Thyroid gland (tissue), 4 donors: ENCODE measurements around the gene SLAMF6. TPM values are rescaled to one million over a fixed set of nuclear protein-coding genes. Genes with fewer than 3 reads are reported as not detected.

ENCODE experiments used
- DNase-seq, 2 donors: peaks; one replicate each; pipeline ENCODE4 v3.0.0-alpha.2; 2019
- H3K27ac ChIP-seq, 3 donors: fragments of 200-600 bp; sonication (generic); 1 replicate in 2 of 3; 2 replicates in 1 of 3; pipeline ENCODE4 v1.5.1; 2016 to 2019; ENCODE audit warnings: mild to moderate bottlenecking in 1 of 3, moderate library complexity in 1 of 3
- H3K27me3 ChIP-seq: fragments of 200-600 bp; sonication (generic); one replicate; pipeline ENCODE4 v1.5.1; 2019
- H3K36me3 ChIP-seq, 2 donors: fragments of 200-600 bp; sonication (generic); one replicate each; pipeline ENCODE4 v1.5.1; 2016 to 2019
- H3K4me1 ChIP-seq, 2 donors: fragments of 200-600 bp; sonication (generic); one replicate each; pipeline ENCODE4 v1.5.1; 2017 to 2019
- H3K4me3 ChIP-seq, 3 donors: fragments of 200-600 bp; sonication (generic); replicated peaks in 1 of 3; 1 replicate in 2 of 3; 2 replicates in 1 of 3; pipeline ENCODE4 v1.5.1; 2016; ENCODE audit warnings: mild to moderate bottlenecking in 1 of 3
- H3K9me3 ChIP-seq: fragments of 200-600 bp; sonication (generic); one replicate; pipeline ENCODE4 v1.5.1; 2017
- POLR2A ChIP-seq, 2 donors: fragments of 450-650 bp; IDR thresholded peaks; one replicate each; pipeline ENCODE4 v1.6.1; 2017; ENCODE audit warnings: antibody characterized with exemption in 2 of 2, mild to moderate bottlenecking in 2 of 2, moderate library complexity in 1 of 2
- WGBS, 2 donors: methylation state at CpG; one replicate each; pipeline ENCODE4 v1.1.5; 2017; 5-methylcytosine and 5-hydroxymethylcytosine counted together
- intact Hi-C: fragments of 100-400 bp; cut with DNase I; formaldehyde crosslinking; loops from one replicate; pipeline ENCODE4 v1.15.1; 2023
- total RNA-seq, 4 donors: library from RNA; depleted of rRNA; stranded (reverse); fragments of >200 nt; gene quantifications; one replicate each; pipeline ENCODE4 v1.2.3, GENCODE V29; 2016
- TF ChIP-seq, protein P1 (sequence below), 6 experiments: fragments of 200-600 bp in 3 of 6; fragments of 450-650 bp in 3 of 6; sonication (generic) in 3 of 6; IDR thresholded peaks; one replicate each; pipeline ENCODE4 v1.5.1; 2016 to 2019; ENCODE audit warnings: antibody characterized with exemption in 6 of 6, mild to moderate bottlenecking in 2 of 6, inconsistent platforms in 1 of 6, moderate library complexity in 1 of 6

Gene SLAMF6
- total RNA-seq, 4 donors from 2014 or later = 1.3 to 3.6 (median 1.7) TPM

DNA sequence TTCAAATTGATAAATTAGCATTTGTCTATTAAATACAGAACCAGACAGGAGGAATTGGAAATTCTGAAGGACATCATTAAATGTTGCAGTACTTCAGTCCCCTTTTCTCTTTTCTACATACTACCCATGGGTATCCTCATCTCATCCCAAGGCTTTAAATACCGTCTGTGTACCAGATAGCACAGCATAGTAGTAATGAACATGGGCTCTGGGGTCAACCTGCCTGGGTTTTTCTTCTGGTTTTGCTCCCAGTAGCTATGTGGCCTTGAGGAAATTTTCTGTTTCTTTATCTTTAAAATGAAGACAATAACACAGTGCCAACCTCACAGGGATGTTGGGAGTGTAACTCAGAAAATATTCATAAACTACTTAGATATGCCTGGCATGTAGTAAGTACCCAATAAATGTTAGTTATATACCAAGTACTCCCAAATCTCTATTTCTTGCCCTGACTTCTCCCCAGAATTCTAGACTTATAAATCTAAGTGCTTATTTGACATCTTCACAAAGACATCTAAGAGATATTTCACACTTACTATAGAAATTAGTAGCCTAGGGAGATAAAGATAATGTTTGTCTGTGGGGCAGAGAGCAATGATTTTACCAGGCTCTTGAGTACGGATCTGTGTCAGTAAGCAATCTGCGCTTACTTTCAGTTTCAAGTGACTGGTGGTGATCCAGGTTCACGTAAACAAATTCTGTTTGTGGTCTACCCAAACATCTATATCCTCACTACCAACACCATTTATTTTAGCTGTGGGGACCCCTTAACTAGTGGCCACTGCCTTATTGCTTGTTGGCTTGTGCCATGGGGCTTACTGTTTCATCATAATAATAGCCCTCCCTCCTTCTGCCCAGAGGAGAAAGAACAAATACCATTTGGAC lies 85.4 kb downstream of the SLAMF6 start:
- 74 to 78% methylated on average over 4 of the region's 4 CpGs for WGBS, 2 donors
- H3K27ac ChIP-seq = no peak overlapping the region
- TF ChIP-seq POLR2A (IDR thresholded peaks at IDR 0.05) = no peak
- TF ChIP-seq, protein P1, sequence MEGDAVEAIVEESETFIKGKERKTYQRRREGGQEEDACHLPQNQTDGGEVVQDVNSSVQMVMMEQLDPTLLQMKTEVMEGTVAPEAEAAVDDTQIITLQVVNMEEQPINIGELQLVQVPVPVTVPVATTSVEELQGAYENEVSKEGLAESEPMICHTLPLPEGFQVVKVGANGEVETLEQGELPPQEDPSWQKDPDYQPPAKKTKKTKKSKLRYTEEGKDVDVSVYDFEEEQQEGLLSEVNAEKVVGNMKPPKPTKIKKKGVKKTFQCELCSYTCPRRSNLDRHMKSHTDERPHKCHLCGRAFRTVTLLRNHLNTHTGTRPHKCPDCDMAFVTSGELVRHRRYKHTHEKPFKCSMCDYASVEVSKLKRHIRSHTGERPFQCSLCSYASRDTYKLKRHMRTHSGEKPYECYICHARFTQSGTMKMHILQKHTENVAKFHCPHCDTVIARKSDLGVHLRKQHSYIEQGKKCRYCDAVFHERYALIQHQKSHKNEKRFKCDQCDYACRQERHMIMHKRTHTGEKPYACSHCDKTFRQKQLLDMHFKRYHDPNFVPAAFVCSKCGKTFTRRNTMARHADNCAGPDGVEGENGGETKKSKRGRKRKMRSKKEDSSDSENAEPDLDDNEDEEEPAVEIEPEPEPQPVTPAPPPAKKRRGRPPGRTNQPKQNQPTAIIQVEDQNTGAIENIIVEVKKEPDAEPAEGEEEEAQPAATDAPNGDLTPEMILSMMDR (IDR thresholded peaks at IDR 0.05) = no peak
- H3K27me3 ChIP-seq = no peaks in the 10 kb centered on the region
- no peaks in the 10 kb centered on the region for H3K4me1 ChIP-seq
- intact Hi-C loops = no loop called here
- no peaks in the 10 kb centered on the region for H3K36me3 ChIP-seq
- H3K9me3 ChIP-seq = no peaks in the 10 kb centered on the region
- H3K4me3 ChIP-seq = no peak overlapping the region
- no peak for DNase-seq

DNA sequence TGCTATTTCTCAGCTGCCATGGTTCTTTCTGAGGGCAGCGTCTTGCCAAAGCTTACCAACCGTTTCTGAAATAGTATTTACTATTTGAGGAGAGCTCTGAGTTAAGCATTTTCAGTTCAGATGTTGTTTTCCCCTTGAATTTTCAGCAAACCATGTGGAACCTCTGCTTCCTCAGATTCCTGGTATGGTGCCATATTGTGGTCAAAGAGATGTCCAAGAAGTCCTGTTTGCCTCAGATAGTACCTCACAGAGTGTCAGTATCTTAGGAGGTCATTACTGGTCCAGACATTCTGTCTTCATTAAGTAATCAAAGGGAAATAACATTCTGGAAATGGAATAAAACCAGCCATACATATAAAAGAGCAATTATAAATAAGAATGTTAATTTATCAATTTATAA lies 86.1 kb downstream of the SLAMF6 start:
- Histone ChIP-seq H3K4me3 (no peak overlapping the region), H3K4me1 (no peaks in the 10 kb centered on the region), H3K9me3 (no peaks in the 10 kb centered on the region), H3K36me3 (no peaks in the 10 kb centered on the region), H3K27me3 (no peaks in the 10 kb centered on the region), H3K27ac (no peak overlapping the region)
- 71 to 75% methylated on average over 2 of the region's 2 CpGs for WGBS, 2 donors
- intact Hi-C loops = no loop called here
- DNase-seq = no peak
- TF ChIP-seq, protein P1 (IDR thresholded peaks at IDR 0.05) = no peak
- TF ChIP-seq POLR2A (IDR thresholded peaks at IDR 0.05) = no peak

Other genes starting within 250 kb of the SLAMF6 start
- 100 to 1,000 TPM in 2 of 4 donors, 10 to 100 TPM in 2; 65.2 to 120 (median 85.3) TPM for gene PEX19, start 238.1 kb downstream of the SLAMF6 start, total RNA-seq
- gene COPA, start 180.0 kb downstream of the SLAMF6 start, total RNA-seq = 100 to 1,000 TPM; 172 to 334 (median 182) TPM
- gene NCSTN, start 179.9 kb downstream of the SLAMF6 start, total RNA-seq = 10 to 100 TPM; 50.8 to 80.1 (median 68.5) TPM
- gene NHLH1, start 156.2 kb downstream of the SLAMF6 start, total RNA-seq = not detected
- 10 to 100 TPM in 1 of 4 donors, 1 to 10 TPM in 3; 5.8 to 28.5 (median 7.8) TPM for gene VANGL2, start 122.7 kb downstream of the SLAMF6 start, total RNA-seq
- gene CD84, start 56.2 kb upstream of the SLAMF6 start, total RNA-seq = 1 to 10 TPM; 1.8 to 5.8 (median 2.4) TPM
- 1 to 10 TPM in 1 of 4 donors, under 1 TPM in 3; 0.33 to 2.5 (median 0.76) TPM for gene SLAMF1, start 123.8 kb upstream of the SLAMF6 start, total RNA-seq
- gene CD48, start 188.6 kb upstream of the SLAMF6 start, total RNA-seq = 10 to 100 TPM in 1 of 4 donors, 1 to 10 TPM in 3; 3.5 to 13.6 (median 4.8) TPM
- under 1 TPM; 0.22 to 0.93 (median 0.37) TPM for gene SLAMF7, start 216.0 kb upstream of the SLAMF6 start, total RNA-seq